Neural cell (in vitro differentiated cells): ENCODE measurements around the gene SPN. TPM values are rescaled to one million over a fixed set of nuclear protein-coding genes. Genes with fewer than 3 reads are reported as not detected.

Experiments
- H2AFZ ChIP-seq: fragments of 200-600, 300-800 bp; sonication (generic), shearing (Covaris generic); 2 replicates; pipeline ENCODE4 v1.6.0; 2014; ENCODE audit warnings: low read depth, mild to moderate bottlenecking, antibody characterized with exemption, low read length, moderate library complexity
- H3F3A ChIP-seq: fragments of 200-600 bp; shearing (Covaris generic); 2 replicates; pipeline ENCODE4 v1.6.1; 2016; ENCODE audit warnings: mild to moderate bottlenecking, moderate library complexity, mixed read lengths, antibody characterized with exemption, low read length; ENCODE audit not compliant: insufficient read depth, poor library complexity, severe bottlenecking
- H3K27ac ChIP-seq: fragments of 200-600, 300-800 bp; sonication (generic), shearing (Covaris generic); 2 replicates; pipeline ENCODE4 v1.5.1; 2014; ENCODE audit warnings: mild to moderate bottlenecking, low read length, moderate library complexity
- H3K27me3 ChIP-seq: fragments of 300-800, 200-600 bp; sonication (generic), shearing (Covaris generic); 2 replicates; pipeline ENCODE4 v1.6.0; 2014; ENCODE audit warnings: mild to moderate bottlenecking, low read depth, low read length, moderate library complexity; ENCODE audit not compliant: insufficient read depth
- H3K36me3 ChIP-seq: fragments of 300-800, 200-600 bp; sonication (generic), shearing (Covaris generic); 2 replicates; pipeline ENCODE4 v1.5.1; 2014; ENCODE audit warnings: mild to moderate bottlenecking, antibody characterized with exemption, low read length, moderate library complexity; ENCODE audit not compliant: insufficient read depth
- H3K4me2 ChIP-seq: fragments of 300-800, 200-600 bp; sonication (generic), shearing (Covaris generic); 2 replicates; pipeline ENCODE4 v1.6.0; 2014; ENCODE audit warnings: mild to moderate bottlenecking, low read length
- H3K4me3 ChIP-seq: fragments of 300-800, 200-600 bp; sonication (generic), shearing (Covaris generic); 2 replicates; pipeline ENCODE4 v1.5.1; 2014; ENCODE audit warnings: mild to moderate bottlenecking, low read length, moderate library complexity
- H3K79me2 ChIP-seq: fragments of 200-600 bp; shearing (Covaris generic); replicated peaks from 2 replicates; pipeline ENCODE4 v1.6.0; 2014; ENCODE audit warnings: mild to moderate bottlenecking, low read length, moderate library complexity; ENCODE audit not compliant: insufficient read depth
- H3K9ac ChIP-seq: fragments of 300-800, 200-600 bp; sonication (generic), shearing (Covaris generic); 2 replicates; pipeline ENCODE4 v1.6.1; 2016; ENCODE audit warnings: mild to moderate bottlenecking, low read length, mixed read lengths
- H3K9me2 ChIP-seq: fragments of 200-600 bp; shearing (Covaris generic); 2 replicates; pipeline ENCODE4 v1.6.1; 2016; ENCODE audit warnings: mild to moderate bottlenecking, low read length, mixed read lengths; ENCODE audit not compliant: insufficient read depth
- H3K9me3 ChIP-seq: fragments of 200-600, 300-800 bp; sonication (generic), shearing (Covaris generic); 2 replicates; pipeline ENCODE4 v1.6.1; 2016; ENCODE audit warnings: mild to moderate bottlenecking, mixed run types, low read length, moderate library complexity, mixed read lengths
- H4K20me1 ChIP-seq: fragments of 200-600 bp; shearing (Covaris generic); 2 replicates; pipeline ENCODE4 v1.6.1; 2016; ENCODE audit warnings: mild to moderate bottlenecking, mixed run types; ENCODE audit not compliant: insufficient read depth
- CTCF ChIP-seq: fragments of 450-650 bp; IDR thresholded peaks from 2 replicates; pipeline ENCODE4 v1.5.1; 2014; ENCODE audit warnings: antibody characterized with exemption, mild to moderate bottlenecking, moderate library complexity; ENCODE audit not compliant: poor library complexity, severe bottlenecking
- EP300 ChIP-seq: fragments of 450-650 bp; conservative IDR thresholded peaks from 2 replicates; pipeline ENCODE4 v1.6.1; 2014; ENCODE audit warnings: antibody characterized with exemption, mild to moderate bottlenecking, moderate library complexity; ENCODE audit not compliant: poor library complexity, severe bottlenecking
- EZH2 ChIP-seq: fragments of 200-600, 300-800 bp; shearing (Covaris generic), sonication (generic); IDR thresholded peaks from 2 replicates; pipeline ENCODE4 v1.6.1; 2014; ENCODE audit warnings: antibody characterized with exemption, low read length, borderline replicate concordance, mild to moderate bottlenecking; ENCODE audit not compliant: insufficient read depth, poor library complexity, severe bottlenecking
- MXI1 ChIP-seq: fragments of 450-650 bp; conservative IDR thresholded peaks from 2 replicates; pipeline ENCODE4 v1.6.1; 2014; ENCODE audit warnings: antibody characterized with exemption, mild to moderate bottlenecking; ENCODE audit not compliant: poor library complexity, severe bottlenecking
- RAD21 ChIP-seq: fragments of 450-650 bp; conservative IDR thresholded peaks from 2 replicates; pipeline ENCODE4 v1.6.1; 2014; ENCODE audit warnings: antibody characterized with exemption, mild to moderate bottlenecking, moderate library complexity
- REST ChIP-seq: IDR thresholded peaks from 2 replicates; pipeline ENCODE4 v1.6.1; 2012; ENCODE audit warnings: borderline replicate concordance
- SMC3 ChIP-seq: fragments of 450-650 bp; conservative IDR thresholded peaks from 2 replicates; pipeline ENCODE4 v1.6.1; 2014; ENCODE audit warnings: antibody characterized with exemption, mild to moderate bottlenecking, moderate library complexity; ENCODE audit not compliant: poor library complexity
- TAF1 ChIP-seq: IDR thresholded peaks from 2 replicates; pipeline ENCODE4 v1.6.1; 2012; ENCODE audit warnings: low read depth
- polyA plus RNA-seq: library from polyadenylated mRNA; depleted of rRNA; stranded (reverse); fragments of >200 nt; gene quantifications from 2 replicates; pipeline ENCODE4 v1.2.3, GENCODE V29; 2014

SPN gene
- polyA plus RNA-seq, 1 donor from 2014 or later = 0.09 TPM

DNA sequence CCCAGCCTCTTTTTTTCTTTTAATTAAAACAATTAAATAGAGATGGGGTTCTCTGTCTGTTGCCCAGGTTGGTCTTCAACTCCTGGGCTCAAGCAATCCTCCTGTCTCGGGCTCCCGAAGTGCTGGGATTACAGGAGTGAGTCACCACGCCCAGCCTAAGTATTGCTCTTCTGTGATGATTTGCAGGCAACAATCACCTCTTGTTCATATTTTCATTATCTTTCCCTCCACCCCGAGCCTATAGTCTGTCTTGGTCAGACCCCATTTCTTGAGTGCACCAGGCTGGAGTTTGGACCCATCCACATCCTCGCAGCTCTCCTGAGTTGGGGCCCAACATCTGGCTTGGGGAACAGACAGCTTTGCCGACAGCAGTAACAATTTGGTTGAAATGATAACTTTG, 4.3 kb upstream of the SPN start:
- Histone ChIP-seq H3K9ac (no peak overlapping the region), H3K9me3 (no peaks in the 10 kb centered on the region), H2AFZ (no peak overlapping the region), H3K4me2 (no peak overlapping the region), H3K36me3 (no peaks in the 10 kb centered on the region), H3K27me3 (no peaks in the 10 kb centered on the region), H3F3A (no peaks in the 10 kb centered on the region), H3K4me3 (no peak overlapping the region), H3K9me2 (no peaks in the 10 kb centered on the region), H3K27ac (no peak overlapping the region), H3K79me2 (no peaks in the 10 kb centered on the region), H4K20me1 (no peaks in the 10 kb centered on the region)
- TF ChIP-seq MXI1 (no peak), TAF1 (no peak), EZH2 (no peak), EP300 (no peak), CTCF (no peak), SMC3 (no peak)

DNA sequence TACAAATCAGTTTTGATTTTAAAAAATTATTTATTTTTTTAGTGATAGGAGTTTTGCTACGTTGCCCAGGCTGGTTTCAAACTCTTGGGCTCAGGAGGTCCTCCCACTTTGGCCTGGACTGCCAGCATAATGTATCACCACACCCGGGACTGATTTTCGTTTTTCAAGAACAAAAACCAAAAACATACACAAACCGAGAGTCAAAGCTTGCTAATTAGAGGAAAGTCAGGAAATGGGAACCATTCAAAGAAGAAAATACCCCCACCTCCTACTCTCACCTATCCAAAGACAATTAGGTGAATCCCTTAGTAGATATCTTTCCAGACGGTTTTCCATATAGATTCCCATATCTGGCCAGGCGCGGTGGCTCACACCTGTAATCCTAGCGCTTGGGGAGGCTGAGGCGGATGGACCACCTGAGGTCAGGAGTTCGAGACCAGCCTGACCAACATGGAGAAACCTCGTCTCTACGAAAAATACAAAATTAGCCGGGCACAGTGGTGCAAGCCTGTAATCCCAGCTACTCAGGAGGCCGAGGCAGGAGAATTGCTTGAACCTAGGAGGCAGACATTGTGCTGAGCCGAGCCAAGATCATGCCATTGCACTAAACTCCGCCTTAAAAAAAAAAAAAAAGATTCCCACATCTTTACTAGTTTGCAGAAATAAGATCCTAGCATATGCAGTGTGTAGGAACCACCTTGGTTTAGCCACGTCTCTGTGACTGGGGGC, 883 bp upstream of the SPN start:
- H2AFZ ChIP-seq = no peak overlapping the region
- no peaks in the 10 kb centered on the region for H3K79me2 ChIP-seq
- no peak overlapping the region for H3K4me3 ChIP-seq
- no peaks in the 10 kb centered on the region for H3K36me3 ChIP-seq
- H3F3A ChIP-seq = no peaks in the 10 kb centered on the region
- no peak overlapping the region for H3K27ac ChIP-seq
- no peak overlapping the region for H3K9ac ChIP-seq
- no peaks in the 10 kb centered on the region for H3K9me2 ChIP-seq
- no peaks in the 10 kb centered on the region for H4K20me1 ChIP-seq
- H3K27me3 ChIP-seq = no peaks in the 10 kb centered on the region
- no peak overlapping the region for H3K4me2 ChIP-seq
- TF ChIP-seq MXI1 (no peak), RAD21 (no peak), REST (no peak), CTCF (no peak), EZH2 (no peak)
- no peaks in the 10 kb centered on the region for H3K9me3 ChIP-seq
